GM12878 (cell line): Measurements from ENCODE around the gene PCBD2. TPM values are rescaled to one million over a fixed set of nuclear protein-coding genes. Genes with fewer than 3 reads are reported as not detected.

Source experiments
- ATAC-seq: fragments of 200-7000 bp; cut with Tn5 transposase; 3 replicates; pipeline ENCODE4 v1.9.1; 2020; ENCODE audit warnings: mild to moderate bottlenecking, moderate library complexity
- BruUV-seq: library from RNA; stranded (reverse); fragments of 400-500 nt; replicated peaks from 2 replicates; lab custom pipeline; 2021; lab: Mats Ljungman, UMichigan
- CTCF ChIA-PET: fragments of 300-600 bp; sonication (Branson Sonifier 250); formaldehyde crosslinking; extraction: SDS; loops from one replicate; lab custom pipeline; 2021; ENCODE audit warnings: inconsistent platforms; lab: Yijun Ruan, JAX
- POLR2A ChIA-PET: fragments of 350-600 bp; formaldehyde crosslinking; extraction: SDS; loops from one replicate; lab custom pipeline; 2021; ENCODE audit warnings: inconsistent platforms; lab: Charles Lee
- RAD21 ChIA-PET: fragments of 300-600 bp; sonication (Branson Sonifier 250); formaldehyde crosslinking; loops from one replicate; lab custom pipeline; 2023; ENCODE audit warnings: antibody characterized with exemption; ENCODE audit not compliant: unreplicated experiment; lab: Charles Lee
- SMC1A ChIA-PET: fragments of 300-600 bp; sonication (Branson Sonifier 250); formaldehyde crosslinking; loops from one replicate; lab custom pipeline; 2023; ENCODE audit not compliant: unreplicated experiment, uncharacterized antibody; lab: Charles Lee
- DNase-seq: peaks from one replicate; pipeline ENCODE4 v3.0.0-alpha.2; 2011; ENCODE audit warnings: low read depth, low spot score
- FAIRE-seq: peaks from 3 replicates; lab custom pipeline; 2011; peaks lifted over from hg19 to GRCh38; lab: Jason Lieb, UNC
- H2AFZ ChIP-seq: 2 replicates; pipeline ENCODE4 v1.6.0; 2011; ENCODE audit warnings: low read depth, low read length, control low read depth; ENCODE audit not compliant: control insufficient read depth
- H3K27ac ChIP-seq: 2 replicates; pipeline ENCODE4 v1.5.1; 2011; ENCODE audit warnings: control low read depth; ENCODE audit not compliant: control insufficient read depth, insufficient read depth
- H3K27me3 ChIP-seq, 2 experiments: replicated peaks in 1 of 2; 2 replicates each; pipeline versions ENCODE4 v1.6.0 to v1.6.1; 2011; ENCODE audit warnings: low read length in 1 of 2; ENCODE audit not compliant: control insufficient read depth in 2 of 2, insufficient read depth in 2 of 2
- H3K36me3 ChIP-seq, 2 experiments: 2 replicates each; pipeline ENCODE4 v1.5.1; 2011; ENCODE audit warnings: low read length in 1 of 2; ENCODE audit not compliant: control insufficient read depth in 2 of 2, insufficient read depth in 2 of 2
- H3K4me1 ChIP-seq: 2 replicates; pipeline ENCODE4 v1.6.1; 2011; ENCODE audit warnings: mild to moderate bottlenecking, low read length, moderate library complexity, mixed read lengths; ENCODE audit not compliant: control insufficient read depth, insufficient read depth
- H3K4me2 ChIP-seq: 2 replicates; pipeline ENCODE4 v1.6.0; 2011; ENCODE audit warnings: control low read depth; ENCODE audit not compliant: control insufficient read depth, insufficient read depth
- H3K4me3 ChIP-seq: fragments of 200-600 bp; sonication (generic); 2 replicates; pipeline ENCODE4 v1.5.1; 2016
- H3K79me2 ChIP-seq: 2 replicates; pipeline ENCODE4 v1.6.0; 2011; ENCODE audit warnings: low read length; ENCODE audit not compliant: control insufficient read depth, insufficient read depth
- H3K9ac ChIP-seq: 2 replicates; pipeline ENCODE4 v1.8.0; 2011; ENCODE audit warnings: low read length, control low read depth, mixed read lengths; ENCODE audit not compliant: control insufficient read depth, insufficient read depth
- H3K9me3 ChIP-seq: replicated peaks from 3 replicates; pipeline ENCODE4 v1.5.1; 2011; ENCODE audit warnings: mild to moderate bottlenecking, low read length; ENCODE audit not compliant: control insufficient read depth, insufficient read depth
- H4K20me1 ChIP-seq: 2 replicates; pipeline ENCODE4 v1.6.0; 2011; ENCODE audit not compliant: control insufficient read depth, insufficient read depth
- ESRRA ChIP-seq: IDR thresholded peaks from 2 replicates; pipeline ENCODE4 v1.6.1; 2012; ENCODE audit warnings: mild to moderate bottlenecking, low read length, improper control_type of control experiment
- FOS ChIP-seq: IDR thresholded peaks from 3 replicates; pipeline ENCODE4 v1.6.1; 2011; ENCODE audit warnings: borderline replicate concordance; ENCODE audit not compliant: insufficient read length; ENCODE audit errors: extremely low read depth
- HDAC2 ChIP-seq: fragments of 200-600 bp; sonication (generic); IDR thresholded peaks from 2 replicates; pipeline ENCODE4 v1.6.1; 2017
- PML ChIP-seq: IDR thresholded peaks from 2 replicates; pipeline ENCODE4 v1.6.1; 2012; ENCODE audit warnings: low read length, inconsistent platforms
- RB1 ChIP-seq: fragments of 450-650 bp; formaldehyde crosslinking; IDR thresholded peaks from 2 replicates; pipeline ENCODE4 v1.6.1; 2017; ENCODE audit warnings: mild to moderate bottlenecking, borderline replicate concordance
- SUZ12 ChIP-seq: fragments of 200-600 bp; sonication (generic); IDR thresholded peaks from one replicate; pipeline ENCODE4 v1.6.1; 2018; ENCODE audit warnings: antibody characterized with exemption, mild to moderate bottlenecking; ENCODE audit not compliant: unreplicated experiment
- WGBS: methylation state at CpG from one replicate; pipeline ENCODE4 v1.1.6; 2016; ENCODE audit warnings: low lambda C conversion rate; ENCODE audit not compliant: insufficient replicate concordance, insufficient coverage; ENCODE audit errors: missing lambda C conversion rate; 5-methylcytosine and 5-hydroxymethylcytosine counted together
- in situ Hi-C: fragments of 300-500 bp; cut with MboI; formaldehyde crosslinking; loops from 9 replicates; pipeline ENCODE4 v1.14.3; 2018; ENCODE audit warnings: mixed read lengths
- intact Hi-C: fragments of 100-400 bp; cut with micrococcal nuclease; formaldehyde crosslinking; loops from one replicate; pipeline ENCODE4 v1.14.2; 2022; ENCODE audit not compliant: unreplicated experiment
- polyA plus RNA-seq, 11 experiments: library from polyadenylated mRNA; depleted of rRNA in 4 of 11; unstranded in 6 of 11; stranded (reverse) in 5 of 11; fragments of >200 nt; fragmentation: Nextera tagmentation in 4 of 11; fragmentation: Illumina TruSeq in 1 of 11; extraction: Ambion mirVana in 4 of 11; extraction: Trizol in 1 of 11; gene quantifications; 1 replicate in 1 of 11; 2 replicates in 10 of 11; pipeline versions ENCODE4 v1.2.1 to v1.2.3, GENCODE V29; 2011 to 2016; ENCODE audit warnings: inconsistent platforms in 2 of 11, missing spikeins in 2 of 11, low read depth in 1 of 11
- total RNA-seq, 4 experiments: library from RNA; depleted of rRNA in 3 of 4; stranded (reverse); fragments of >200 nt in 3 of 4; fragmentation: Illumina TruSeq in 1 of 4; extraction: Trizol in 1 of 4; gene quantifications; 2 replicates each; pipeline versions ENCODE4 v1.2.1 to v1.2.3, GENCODE V29; 2013 to 2021
- TF ChIP-seq, protein P1 (sequence below): fragments of 150-350 bp; IDR thresholded peaks from 2 replicates; pipeline ENCODE4 v1.6.1; 2014; ENCODE audit warnings: mild to moderate bottlenecking, low read depth, low read length
- TF ChIP-seq, protein P2 (sequence below): IDR thresholded peaks from 2 replicates; pipeline ENCODE4 v1.6.1; 2011; ENCODE audit warnings: low read depth, low read length, improper control_type of control experiment, borderline replicate concordance

The PCBD2 gene
- total and polyA plus RNA-seq, 10 of the 15 experiments (the other 5 are each of a cell fraction or from before 2014, with no cell fraction given): 5.4 to 13.6 (median 6.7) TPM

DNA sequence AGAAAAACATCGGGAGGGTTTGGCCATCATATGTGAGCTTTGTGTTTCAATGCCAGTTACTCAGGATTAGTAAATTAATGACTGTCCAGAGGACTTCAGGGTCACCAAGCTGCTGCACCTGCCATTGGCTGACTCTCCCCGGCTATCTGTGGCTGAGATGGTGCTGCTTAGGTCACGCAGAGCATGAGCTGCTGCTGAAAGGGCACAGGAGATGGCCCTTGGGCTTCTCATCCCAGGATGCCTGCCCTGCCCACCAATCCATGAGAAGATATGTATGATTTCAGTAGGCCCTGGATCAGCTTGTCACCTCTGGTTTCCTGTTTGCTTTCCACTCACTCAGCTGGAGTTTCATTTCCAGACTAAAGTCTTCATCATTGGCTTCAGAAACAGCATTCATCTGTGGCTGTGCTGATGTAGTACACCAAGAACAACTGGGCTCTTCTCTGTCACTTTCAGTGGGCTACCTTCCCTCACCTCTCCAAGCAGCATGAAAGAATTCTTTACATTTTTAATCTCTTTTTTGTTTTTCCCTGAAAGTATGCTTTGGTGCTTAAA is 60.4 kb downstream of the PCBD2 start (continued):
- TF ChIP-seq, protein P1, sequence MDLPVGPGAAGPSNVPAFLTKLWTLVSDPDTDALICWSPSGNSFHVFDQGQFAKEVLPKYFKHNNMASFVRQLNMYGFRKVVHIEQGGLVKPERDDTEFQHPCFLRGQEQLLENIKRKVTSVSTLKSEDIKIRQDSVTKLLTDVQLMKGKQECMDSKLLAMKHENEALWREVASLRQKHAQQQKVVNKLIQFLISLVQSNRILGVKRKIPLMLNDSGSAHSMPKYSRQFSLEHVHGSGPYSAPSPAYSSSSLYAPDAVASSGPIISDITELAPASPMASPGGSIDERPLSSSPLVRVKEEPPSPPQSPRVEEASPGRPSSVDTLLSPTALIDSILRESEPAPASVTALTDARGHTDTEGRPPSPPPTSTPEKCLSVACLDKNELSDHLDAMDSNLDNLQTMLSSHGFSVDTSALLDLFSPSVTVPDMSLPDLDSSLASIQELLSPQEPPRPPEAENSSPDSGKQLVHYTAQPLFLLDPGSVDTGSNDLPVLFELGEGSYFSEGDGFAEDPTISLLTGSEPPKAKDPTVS: no peak
- no peak for TF ChIP-seq SUZ12
- TF ChIP-seq, protein P2, sequence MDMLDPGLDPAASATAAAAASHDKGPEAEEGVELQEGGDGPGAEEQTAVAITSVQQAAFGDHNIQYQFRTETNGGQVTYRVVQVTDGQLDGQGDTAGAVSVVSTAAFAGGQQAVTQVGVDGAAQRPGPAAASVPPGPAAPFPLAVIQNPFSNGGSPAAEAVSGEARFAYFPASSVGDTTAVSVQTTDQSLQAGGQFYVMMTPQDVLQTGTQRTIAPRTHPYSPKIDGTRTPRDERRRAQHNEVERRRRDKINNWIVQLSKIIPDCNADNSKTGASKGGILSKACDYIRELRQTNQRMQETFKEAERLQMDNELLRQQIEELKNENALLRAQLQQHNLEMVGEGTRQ: no peak
- no peak for TF ChIP-seq HDAC2
- TF ChIP-seq ESRRA: no peak

- FAIRE-seq: no peak
- H4K20me1 ChIP-seq: no peaks in the 10 kb centered on the region
- no peak within 1 kb of the TSS for H3K4me2 ChIP-seq
- in situ Hi-C loops (no loop called here), intact Hi-C loops (no loop called here)
- no TSS peak for BruUV-seq
- ChIA-PET RAD21 (no interaction called here), CTCF (no interaction called here), POLR2A (no interaction called here), SMC1A (interaction anchor here (0.7 kb wide), 1 partner anchor 62 kb away, joined by 3 read pairs; no protein-coding TSS in a partner anchor)
- no peak for DNase-seq
- H2AFZ ChIP-seq: no peak within 1 kb of the TSS
- no peak within 1 kb of the TSS for H3K4me3 ChIP-seq
- H3K27ac ChIP-seq: no peak within 1 kb of the TSS
- H3K79me2 ChIP-seq: no peaks in the 10 kb centered on the region
- no peaks in the 10 kb centered on the region for H3K27me3 ChIP-seq
- no peak within 1 kb of the TSS for H3K9ac ChIP-seq
- no peak for TF ChIP-seq RB1
- TF ChIP-seq FOS: no peak
- TF ChIP-seq SUZ12: no peak
- TF ChIP-seq PML: no peak
- H3K36me3 ChIP-seq: no peaks in the 10 kb centered on the region
- H3K9me3 ChIP-seq: no peaks in the 10 kb centered on the region
- ATAC-seq: no peak
- H3K4me1 ChIP-seq: no peaks in the 10 kb centered on the region
- WGBS: 78% methylated on average over 3 of the region's 3 CpGs
These were observed 62.7 kb downstream of the PCBD2 start, which contains the start of gene CATSPER3 for GRCh38 chr5:134967607-134968006. CATSPER3 (plus strand) TSS chr5:134967907; CDS start chr5:134967992, 85 bp downstream.
